Measurements from ENCODE around the gene ARIH1.

DNA sequence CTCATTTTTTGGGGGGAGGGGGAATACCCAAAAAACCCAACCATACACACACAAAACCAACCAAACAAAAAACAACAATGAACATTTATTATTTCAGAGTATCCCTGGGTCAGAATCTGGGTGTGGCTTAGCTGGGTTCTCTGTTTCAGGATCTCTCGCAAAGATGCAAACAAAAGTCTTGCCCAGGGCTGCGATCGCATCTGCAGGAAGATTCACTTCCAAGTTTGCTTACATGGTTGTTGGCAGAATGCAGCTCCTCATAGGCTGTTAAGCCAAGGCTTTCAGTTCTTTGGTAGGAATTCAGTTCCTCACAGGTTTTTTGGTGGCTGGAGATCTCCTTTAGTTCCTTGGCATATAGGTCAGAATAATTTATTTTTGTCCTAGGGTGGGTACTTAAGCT lies 13.7 kb upstream of the ARIH1 start:
- TF ChIP-seq ZFX (IDR thresholded peaks at IDR 0.05) (no peak), CTCF (conservative IDR thresholded peaks at IDR 0.05) (no peak)

Measured in C4-2B (cell line).